Activated naive CD4-positive, alpha-beta T cell treated with anti-CD3 and anti-CD28 coated beads for 36 hours (primary cell): ENCODE results near the gene SLC15A3. TPM values are rescaled to one million over a fixed set of nuclear protein-coding genes. Genes with fewer than 3 reads are reported as not detected.

ENCODE experiments used
- CTCF ChIA-PET: fragments of 350-600 bp; sonication (Branson Sonifier 250); formaldehyde crosslinking; loops from one replicate; lab custom pipeline; 2021; ENCODE audit warnings: antibody characterized with exemption; lab: Charles Lee
- DNase-seq: peaks from one replicate; pipeline ENCODE4 v3.0.0-alpha.2; 2020
- H3K27ac Mint-ChIP-seq: one replicate; pipeline ENCODE4 v1.8.0; 2021; ENCODE audit warnings: mild to moderate bottlenecking, mixed read lengths
- H3K27me3 Mint-ChIP-seq: one replicate; pipeline ENCODE4 v1.8.0; 2021; ENCODE audit warnings: low read depth, mixed read lengths
- H3K36me3 Mint-ChIP-seq: one replicate; pipeline ENCODE4 v1.8.0; 2021; ENCODE audit warnings: low read depth, mixed read lengths
- H3K4me1 Mint-ChIP-seq: one replicate; pipeline ENCODE4 v1.8.0; 2021; ENCODE audit warnings: low read depth, mixed read lengths
- H3K4me3 Mint-ChIP-seq: one replicate; pipeline ENCODE4 v1.8.0; 2021; ENCODE audit warnings: mild to moderate bottlenecking, moderate library complexity, mixed read lengths
- H3K9me3 Mint-ChIP-seq: one replicate; pipeline ENCODE4 v1.8.0; 2021; ENCODE audit warnings: mixed read lengths
- intact Hi-C: fragments of 100-400 bp; cut with micrococcal nuclease; formaldehyde crosslinking; loops from one replicate; pipeline ENCODE4 v1.15.1; 2023
- total RNA-seq, 2 experiments: library from RNA; stranded (reverse); gene quantifications; one replicate each; pipeline ENCODE4 v1.2.3, GENCODE V29; 2021

The SLC15A3 gene
- total RNA-seq, 2 experiments from 2014 or later: 5.6 to 5.8 TPM

GRCh38 chr11:60945295-60945667 lies 6.7 kb downstream of the SLC15A3 start:
- intact Hi-C loops: no loop called here
- Mint-ChIP-seq H3K27ac (no peak overlapping the region), H3K4me1 (peaks cover 7% of the 10 kb centered on the region), H3K36me3 (peaks cover 3% of the 10 kb centered on the region), H3K27me3 (no peaks in the 10 kb centered on the region), H3K9me3 (no peaks in the 10 kb centered on the region), H3K4me3 (no peak overlapping the region)
- DNase-seq: no peak
- CTCF ChIA-PET: interaction anchor here (0.7 to 1.5 kb wide), 3 partner anchors 21 to 192 kb away, joined by 3 to 4 read pairs (median 3); no protein-coding TSS in a partner anchor

GRCh38 chr11:60944490-60945294 lies 7.3 kb downstream of the SLC15A3 start:
- no peak overlapping the region for H3K4me3 Mint-ChIP-seq
- CTCF ChIA-PET: interaction anchor here (0.7 to 1.2 kb wide), 2 partner anchors 22 to 184 kb away, joined by 3 to 4 read pairs; no protein-coding TSS in a partner anchor
- H3K4me1 Mint-ChIP-seq: peaks cover 5% of the 10 kb centered on the region
- H3K27ac Mint-ChIP-seq: no peak overlapping the region
- no peaks in the 10 kb centered on the region for H3K27me3 Mint-ChIP-seq
- DNase-seq: no peak
- peaks cover 3% of the 10 kb centered on the region for H3K36me3 Mint-ChIP-seq
- intact Hi-C loops: no loop called here
- no peaks in the 10 kb centered on the region for H3K9me3 Mint-ChIP-seq

- CTCF ChIA-PET: interaction anchor here (0.7 kb wide), 1 partner anchor 1722 kb away, joined by 4 read pairs; the partner anchor contains the start of gene C11orf98
- intact Hi-C loops: no loop called here
- Mint-ChIP-seq H3K27ac (no peak overlapping the region), H3K36me3 (peaks cover 3% of the 10 kb centered on the region), H3K9me3 (no peaks in the 10 kb centered on the region), H3K4me3 (no peak overlapping the region), H3K4me1 (peaks cover 5% of the 10 kb centered on the region), H3K27me3 (no peaks in the 10 kb centered on the region)
- no peak for DNase-seq
These were observed 8.9 kb downstream of the SLC15A3 start for GRCh38 chr11:60942970-60943565.

- H3K27me3 Mint-ChIP-seq: no peaks in the 10 kb centered on the region
- peaks cover 5% of the 10 kb centered on the region for H3K4me1 Mint-ChIP-seq
- intact Hi-C loops: no loop called here
- peaks cover 3% of the 10 kb centered on the region for H3K36me3 Mint-ChIP-seq
- CTCF ChIA-PET: interaction anchor here (3.8 kb wide), 1 partner anchor 27 kb away, joined by 18 read pairs; no protein-coding TSS in a partner anchor
- no peaks in the 10 kb centered on the region for H3K9me3 Mint-ChIP-seq
- no peak overlapping the region for H3K4me3 Mint-ChIP-seq
- no peak for DNase-seq
- H3K27ac Mint-ChIP-seq: no peak overlapping the region
These were observed 9.8 kb downstream of the SLC15A3 start for GRCh38 chr11:60942219-60942618.

GRCh38 chr11:60941371-60942119 lies 10.4 kb downstream of the SLC15A3 start:
- no peaks in the 10 kb centered on the region for H3K27me3 Mint-ChIP-seq
- DNase-seq: no peak
- H3K36me3 Mint-ChIP-seq: peaks cover 3% of the 10 kb centered on the region
- intact Hi-C loops: no loop called here
- no peak overlapping the region for H3K4me3 Mint-ChIP-seq
- no peak overlapping the region for H3K27ac Mint-ChIP-seq
- CTCF ChIA-PET: interaction anchor here (0.5 to 3.8 kb wide), 2 partner anchors 26 to 80 kb away, joined by 4 to 18 read pairs; no protein-coding TSS in a partner anchor
- H3K4me1 Mint-ChIP-seq: peaks cover 5% of the 10 kb centered on the region
- H3K9me3 Mint-ChIP-seq: no peaks in the 10 kb centered on the region

- DNase-seq: no peak
- no peak overlapping the region for H3K27ac Mint-ChIP-seq
- CTCF ChIA-PET: interaction anchor here (0.6 to 3.8 kb wide), 6 partner anchors 16 to 355 kb away, joined by 3 to 18 read pairs (median 4); partner anchors contain the start of genes TMEM132A and VWCE
- no peaks in the 10 kb centered on the region for H3K9me3 Mint-ChIP-seq
- intact Hi-C loops: no loop called here
- no peaks in the 10 kb centered on the region for H3K36me3 Mint-ChIP-seq
- H3K4me3 Mint-ChIP-seq: no peak overlapping the region
- H3K27me3 Mint-ChIP-seq: no peaks in the 10 kb centered on the region
- H3K4me1 Mint-ChIP-seq: peaks cover 5% of the 10 kb centered on the region
These were observed 12.1 kb downstream of the SLC15A3 start for GRCh38 chr11:60939855-60940254.

GRCh38 chr11:60939301-60939700 lies 12.7 kb downstream of the SLC15A3 start:
- no peak overlapping the region for H3K27ac Mint-ChIP-seq
- no peaks in the 10 kb centered on the region for H3K36me3 Mint-ChIP-seq
- CTCF ChIA-PET: interaction anchor here (0.6 to 3.8 kb wide), 3 partner anchors 24 to 355 kb away, joined by 3 to 18 read pairs (median 4); partner anchors contain the start of gene VWCE

GRCh38 chr11:60938500-60938899 lies 13.5 kb downstream of the SLC15A3 start:
- Mint-ChIP-seq H3K4me3 (no peak overlapping the region), H3K27me3 (no peaks in the 10 kb centered on the region), H3K36me3 (no peaks in the 10 kb centered on the region), H3K4me1 (peaks cover 5% of the 10 kb centered on the region), H3K9me3 (no peaks in the 10 kb centered on the region), H3K27ac (no peak overlapping the region)
- CTCF ChIA-PET: no interaction called here
- intact Hi-C loops: no loop called here
- DNase-seq: no peak

More at GRCh38 chr11:60939301-60939700, 12.7 kb downstream of the SLC15A3 start:
- no peak for DNase-seq
- intact Hi-C loops: no loop called here
- H3K9me3 Mint-ChIP-seq: no peaks in the 10 kb centered on the region
- H3K4me3 Mint-ChIP-seq: no peak overlapping the region
- peaks cover 5% of the 10 kb centered on the region for H3K4me1 Mint-ChIP-seq
- H3K27me3 Mint-ChIP-seq: no peaks in the 10 kb centered on the region

GRCh38 chr11:60937811-60938210 lies 14.2 kb downstream of the SLC15A3 start:
- Mint-ChIP-seq H3K36me3 (no peaks in the 10 kb centered on the region), H3K4me3 (no peak overlapping the region), H3K9me3 (no peaks in the 10 kb centered on the region), H3K4me1 (peaks cover 5% of the 10 kb centered on the region), H3K27me3 (no peaks in the 10 kb centered on the region), H3K27ac (no peak overlapping the region)
- DNase-seq: no peak
- CTCF ChIA-PET: no interaction called here
- intact Hi-C loops: no loop called here

- Mint-ChIP-seq H3K27me3 (no peaks in the 10 kb centered on the region), H3K9me3 (no peaks in the 10 kb centered on the region), H3K4me1 (peaks cover 5% of the 10 kb centered on the region), H3K36me3 (no peaks in the 10 kb centered on the region), H3K27ac (no peak overlapping the region), H3K4me3 (no peak overlapping the region)
- CTCF ChIA-PET: no interaction called here
- no peak for DNase-seq
- intact Hi-C loops: no loop called here
These were observed 14.8 kb downstream of the SLC15A3 start for GRCh38 chr11:60937144-60937527.

GRCh38 chr11:60936467-60937143 lies 15.4 kb downstream of the SLC15A3 start:
- Mint-ChIP-seq H3K27me3 (no peaks in the 10 kb centered on the region), H3K36me3 (no peaks in the 10 kb centered on the region), H3K27ac (no peak overlapping the region), H3K4me3 (no peak overlapping the region), H3K9me3 (no peaks in the 10 kb centered on the region), H3K4me1 (peaks cover 5% of the 10 kb centered on the region)
- no peak for DNase-seq
- intact Hi-C loops: no loop called here
- CTCF ChIA-PET: no interaction called here
